Erythroblast (primary cell): ENCODE data around the gene NBDY.

Source experiments
- GATA1 ChIP-seq: IDR thresholded peaks from 2 replicates; pipeline ENCODE4 v1.6.1; 2011; ENCODE audit warnings: low read depth, mild to moderate bottlenecking, control low read depth, low read length, moderate library complexity
- POLR2A ChIP-seq: IDR thresholded peaks from 2 replicates; pipeline ENCODE4 v1.6.1; 2011; ENCODE audit warnings: mild to moderate bottlenecking, low read length

GRCh38 chrX:56785442-56785841 is 56.4 kb downstream of the NBDY start:
- TF ChIP-seq POLR2A (no peak), GATA1 (no peak)
